ENCODE results near the gene KCNMA1. TPM values are rescaled to one million over a fixed set of nuclear protein-coding genes. Genes with fewer than 3 reads are reported as not detected.

The KCNMA1 gene
- total RNA-seq, 1 experiment from 2014 or later = 143 TPM

GRCh38 chr10:76911184-76911583 is 726.4 kb downstream of the KCNMA1 start:
- Histone ChIP-seq H2AFZ (ENCODE audit: low read length) (no peak overlapping the region), H3K4me1 (ENCODE audit: insufficient read depth, low read length) (no peaks in the 10 kb centered on the region), H3K9ac (ENCODE audit: low read length) (no peak overlapping the region), H3K9me3 (ENCODE audit: low read length) (no peaks in the 10 kb centered on the region), H4K20me1 (ENCODE audit: low read length) (no peaks in the 10 kb centered on the region), H3K4me2 (ENCODE audit: low read length) (no peak overlapping the region), H3K36me3 (ENCODE audit: low read depth, low read length) (peaks cover 11% of the 10 kb centered on the region), H3K27me3 (ENCODE audit: low read length) (no peaks in the 10 kb centered on the region), H3K4me3 (ENCODE audit: low read length) (no peak overlapping the region), H3K9me2 (replicated peaks; ENCODE audit: low read length) (no peaks in the 10 kb centered on the region; the same call in 1 of the 2 replicates), H3F3A (ENCODE audit: low read length, unreplicated experiment) (no peaks in the 10 kb centered on the region), H3K27ac (ENCODE audit: low read length) (no peak overlapping the region), H3K79me2 (ENCODE audit: low read length) (no peaks in the 10 kb centered on the region)
- CTCF ChIA-PET = no interaction called here
- no peak for ATAC-seq
- intact Hi-C loops (cut with micrococcal nuclease) = no loop called here
- TF ChIP-seq EZH2phosphoT487 (IDR thresholded peaks at IDR 0.05; ENCODE audit: borderline replicate concordance, low read length) = no peak
- no peak for TF ChIP-seq CTCF (conservative IDR thresholded peaks at IDR 0.05; ENCODE audit: low read depth, low read length)
- no peak for TF ChIP-seq EZH2 (IDR thresholded peaks at IDR 0.05; ENCODE audit: low read length, unreplicated experiment)
- no peak for DNase-seq
- POLR2A ChIA-PET (ENCODE audit: unreplicated experiment) = no interaction called here
- BruUV-seq (replicated peaks) = no TSS peak

- POLR2A ChIA-PET (ENCODE audit: unreplicated experiment) = no interaction called here
- no peaks in the 10 kb centered on the region for H3K79me2 ChIP-seq (ENCODE audit: low read length)
- no peak overlapping the region for H2AFZ ChIP-seq (ENCODE audit: low read length)
- no peak overlapping the region for H3K4me3 ChIP-seq (ENCODE audit: low read length)
- no TSS peak for BruUV-seq (replicated peaks)
- CTCF ChIA-PET = no interaction called here
- ATAC-seq = no peak
- H3F3A ChIP-seq (ENCODE audit: low read length, unreplicated experiment) = no peaks in the 10 kb centered on the region
- TF ChIP-seq CTCF (conservative IDR thresholded peaks at IDR 0.05; ENCODE audit: low read depth, low read length) = no peak
- peaks cover 11% of the 10 kb centered on the region for H3K36me3 ChIP-seq (ENCODE audit: low read depth, low read length)
- H3K27me3 ChIP-seq (ENCODE audit: low read length) = no peaks in the 10 kb centered on the region
- H4K20me1 ChIP-seq (ENCODE audit: low read length) = no peaks in the 10 kb centered on the region
- no peak overlapping the region for H3K9ac ChIP-seq (ENCODE audit: low read length)
- no peaks in the 10 kb centered on the region; the same call in 1 of the 2 replicates for H3K9me2 ChIP-seq (replicated peaks; ENCODE audit: low read length)
- no peak for DNase-seq
- H3K27ac ChIP-seq (ENCODE audit: low read length) = no peak overlapping the region
- no peak overlapping the region for H3K4me2 ChIP-seq (ENCODE audit: low read length)
- no peaks in the 10 kb centered on the region for H3K4me1 ChIP-seq (ENCODE audit: insufficient read depth, low read length)
- no peaks in the 10 kb centered on the region for H3K9me3 ChIP-seq (ENCODE audit: low read length)
- intact Hi-C loops (cut with micrococcal nuclease) = no loop called here
These were observed 727.2 kb downstream of the KCNMA1 start for GRCh38 chr10:76910184-76910962.

- no peak overlapping the region for H2AFZ ChIP-seq (ENCODE audit: low read length)
- H3K9me3 ChIP-seq (ENCODE audit: low read length) = no peaks in the 10 kb centered on the region
- no peak overlapping the region for H3K4me2 ChIP-seq (ENCODE audit: low read length)
- H4K20me1 ChIP-seq (ENCODE audit: low read length) = no peaks in the 10 kb centered on the region
- no peaks in the 10 kb centered on the region for H3K27me3 ChIP-seq (ENCODE audit: low read length)
- ChIA-PET POLR2A (ENCODE audit: unreplicated experiment) (interaction anchor here (0.6 kb wide), 1 partner anchor 17 kb away, joined by 4 read pairs; no protein-coding TSS in a partner anchor), CTCF (no interaction called here)
- H3K4me1 ChIP-seq (ENCODE audit: insufficient read depth, low read length) = no peaks in the 10 kb centered on the region
- TF ChIP-seq CTCF (conservative IDR thresholded peaks at IDR 0.05; ENCODE audit: low read depth, low read length) = no peak
- TF ChIP-seq EZH2phosphoT487 (IDR thresholded peaks at IDR 0.05; ENCODE audit: borderline replicate concordance, low read length) = no peak
- no peak for TF ChIP-seq EZH2 (IDR thresholded peaks at IDR 0.05; ENCODE audit: low read length, unreplicated experiment)
- H3K27ac ChIP-seq (ENCODE audit: low read length) = no peak overlapping the region
- H3K4me3 ChIP-seq (ENCODE audit: low read length) = no peak overlapping the region
- ATAC-seq = no peak
- intact Hi-C loops (cut with micrococcal nuclease) = no loop called here
- no peaks in the 10 kb centered on the region; the same call in 1 of the 2 replicates for H3K9me2 ChIP-seq (replicated peaks; ENCODE audit: low read length)
- H3K9ac ChIP-seq (ENCODE audit: low read length) = no peak overlapping the region
- H3F3A ChIP-seq (ENCODE audit: low read length, unreplicated experiment) = no peaks in the 10 kb centered on the region
- H3K36me3 ChIP-seq (ENCODE audit: low read depth, low read length) = peaks cover 11% of the 10 kb centered on the region
- no peak for DNase-seq
- no peaks in the 10 kb centered on the region for H3K79me2 ChIP-seq (ENCODE audit: low read length)
- BruUV-seq (replicated peaks) = no TSS peak
These were observed 731.4 kb downstream of the KCNMA1 start for GRCh38 chr10:76906256-76906655.

All from PC-3 (cell line).